Measurements from ENCODE around the gene SNX11.

The SNX11 gene

GRCh38 chr17:48161127-48161905 is 53.8 kb downstream of the SNX11 start:
- no peak for DNase-seq (ENCODE audit: low read depth in 2 of 2)

DNA sequence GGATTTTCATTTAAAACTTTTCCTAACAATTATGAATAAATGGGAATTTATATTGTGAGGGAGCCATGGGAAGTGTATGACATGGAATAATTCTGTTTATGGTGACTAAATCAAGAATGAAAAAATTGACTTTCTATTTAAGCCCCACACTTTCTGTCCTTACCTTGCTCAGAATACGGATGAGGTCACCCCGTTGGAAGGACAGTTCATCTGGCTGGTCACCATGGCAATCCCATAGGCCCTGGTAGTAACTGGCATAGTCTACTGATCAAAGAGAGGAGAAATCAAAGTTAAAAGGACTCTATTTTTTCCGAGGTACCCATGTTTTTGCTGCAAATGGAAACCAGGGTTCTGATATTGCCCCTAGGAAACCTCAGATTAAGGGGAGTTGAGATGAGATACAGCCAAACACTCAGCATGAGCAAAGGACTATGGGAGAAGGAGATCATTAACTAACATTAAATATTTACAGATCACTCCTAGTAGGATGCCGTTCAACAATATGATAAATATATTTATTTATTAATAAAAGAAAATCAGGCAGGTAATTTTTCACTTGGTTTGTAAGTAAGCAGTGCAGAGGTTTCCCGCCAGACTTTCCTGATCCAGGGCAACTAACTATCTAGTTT is 54.9 kb downstream of the SNX11 start:
- no peak for DNase-seq (ENCODE audit: low read depth in 2 of 2)

GRCh38 chr17:48162946-48163506 is 55.5 kb downstream of the SNX11 start:
- no peak for DNase-seq (ENCODE audit: low read depth in 2 of 2)

- DNase-seq (ENCODE audit: low read depth in 2 of 2) = no peak
Observed at GRCh38 chr17:48163809-48164208, 56.2 kb downstream of the SNX11 start.

DNA sequence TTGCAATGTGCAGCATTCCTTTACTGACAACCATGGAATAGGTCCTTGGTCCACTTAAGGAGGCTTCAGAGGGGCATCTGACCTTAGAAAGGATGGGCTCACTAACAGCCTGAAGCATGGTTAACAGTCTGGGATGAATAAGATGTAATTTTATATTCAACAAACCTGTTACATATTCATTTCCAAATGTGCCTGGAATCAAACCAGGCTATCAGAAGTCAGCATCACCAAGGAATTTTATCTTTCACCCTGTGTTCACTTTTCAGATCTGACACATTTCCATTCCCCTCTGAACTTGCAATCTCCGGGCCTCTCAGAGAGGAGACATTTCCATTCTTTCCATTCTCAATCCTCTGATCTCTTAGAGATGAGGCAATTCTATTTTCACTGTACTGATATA is 62.4 kb downstream of the SNX11 start:
- DNase-seq (ENCODE audit: low read depth in 2 of 2) = no peak

Data from stimulated activated CD8-positive, alpha-beta memory T cell treated with anti-CD3 and anti-CD28 coated beads, Interleukin-2, amount 100 ng/mL, for 1 hour (primary cell).